Gastroesophageal sphincter (tissue), 4 donors: ENCODE data around the gene MAN1C1. TPM values are rescaled to one million over a fixed set of nuclear protein-coding genes. Genes with fewer than 3 reads are reported as not detected.
A peak's percentile ranks its signal among the peaks of the same experiment; 100 is the strongest.

ENCODE experiments used
- ATAC-seq: fragments of 150-250 bp; one replicate; pipeline ENCODE4 v1.9.1; 2016; ENCODE audit warnings: mild to moderate bottlenecking, moderate library complexity
- H3K27ac ChIP-seq, 4 donors: fragments of 200-600 bp; sonication (generic) in 3 of 4; 1 replicate in 3 of 4; 2 replicates in 1 of 4; pipeline ENCODE4 v1.5.1; 2016 to 2019
- H3K27me3 ChIP-seq: fragments of 200-600 bp; sonication (generic); one replicate; pipeline ENCODE4 v1.5.1; 2019
- H3K36me3 ChIP-seq, 2 donors: fragments of 200-600 bp; sonication (generic); one replicate each; pipeline ENCODE4 v1.5.1; 2019; ENCODE audit warnings: control low read depth in 1 of 2
- H3K4me1 ChIP-seq, 3 donors: fragments of 200-600 bp; sonication (generic); 1 replicate in 2 of 3; 2 replicates in 1 of 3; pipeline ENCODE4 v1.5.1; 2016 to 2019; ENCODE audit warnings: control low read depth in 2 of 3
- H3K4me3 ChIP-seq, 2 donors: fragments of 200-600 bp; sonication (generic); one replicate each; pipeline ENCODE4 v1.5.1; 2019; ENCODE audit warnings: mild to moderate bottlenecking in 1 of 2, moderate library complexity in 1 of 2
- H3K9me3 ChIP-seq, 3 donors: fragments of 200-600 bp; sonication (generic); one replicate each; pipeline ENCODE4 v1.5.1; 2017 to 2019; ENCODE audit warnings: control low read depth in 2 of 3
- EP300 ChIP-seq: sonication (generic); formaldehyde crosslinking; IDR thresholded peaks from one replicate; pipeline ENCODE4 v1.6.1; 2017; ENCODE audit warnings: antibody characterized with exemption, mild to moderate bottlenecking
- POLR2A ChIP-seq, 2 donors: fragments of 450-650 bp; IDR thresholded peaks; one replicate each; pipeline ENCODE4 v1.6.1; 2017; ENCODE audit warnings: antibody characterized with exemption in 2 of 2, mild to moderate bottlenecking in 2 of 2, moderate library complexity in 1 of 2
- POLR2AphosphoS5 ChIP-seq: sonication (generic); formaldehyde crosslinking; IDR thresholded peaks from one replicate; pipeline ENCODE4 v1.6.1; 2017; ENCODE audit warnings: antibody characterized with exemption
- WGBS, 2 donors: methylation state at CpG; one replicate each; pipeline ENCODE4 v1.1.5; 2018; ENCODE audit warnings: low coverage in 1 of 2; 5-methylcytosine and 5-hydroxymethylcytosine counted together
- total RNA-seq, 4 donors: library from RNA; depleted of rRNA; stranded (reverse); fragments of >200 nt; gene quantifications; one replicate each; pipeline ENCODE4 v1.1.0, GENCODE V29; 2016
- TF ChIP-seq, protein P1 (sequence below), 4 experiments: fragments of 200-600 bp in 2 of 4; fragments of 450-650 bp in 2 of 4; sonication (generic) in 1 of 4; IDR thresholded peaks; one replicate each; pipeline ENCODE4 v1.5.1; 2017 to 2019; ENCODE audit warnings: antibody characterized with exemption in 4 of 4, mild to moderate bottlenecking in 2 of 4, moderate library complexity in 2 of 4

The MAN1C1 gene
- total RNA-seq, 4 donors from 2014 or later: 20.0 to 38.1 (median 27.8) TPM

DNA sequence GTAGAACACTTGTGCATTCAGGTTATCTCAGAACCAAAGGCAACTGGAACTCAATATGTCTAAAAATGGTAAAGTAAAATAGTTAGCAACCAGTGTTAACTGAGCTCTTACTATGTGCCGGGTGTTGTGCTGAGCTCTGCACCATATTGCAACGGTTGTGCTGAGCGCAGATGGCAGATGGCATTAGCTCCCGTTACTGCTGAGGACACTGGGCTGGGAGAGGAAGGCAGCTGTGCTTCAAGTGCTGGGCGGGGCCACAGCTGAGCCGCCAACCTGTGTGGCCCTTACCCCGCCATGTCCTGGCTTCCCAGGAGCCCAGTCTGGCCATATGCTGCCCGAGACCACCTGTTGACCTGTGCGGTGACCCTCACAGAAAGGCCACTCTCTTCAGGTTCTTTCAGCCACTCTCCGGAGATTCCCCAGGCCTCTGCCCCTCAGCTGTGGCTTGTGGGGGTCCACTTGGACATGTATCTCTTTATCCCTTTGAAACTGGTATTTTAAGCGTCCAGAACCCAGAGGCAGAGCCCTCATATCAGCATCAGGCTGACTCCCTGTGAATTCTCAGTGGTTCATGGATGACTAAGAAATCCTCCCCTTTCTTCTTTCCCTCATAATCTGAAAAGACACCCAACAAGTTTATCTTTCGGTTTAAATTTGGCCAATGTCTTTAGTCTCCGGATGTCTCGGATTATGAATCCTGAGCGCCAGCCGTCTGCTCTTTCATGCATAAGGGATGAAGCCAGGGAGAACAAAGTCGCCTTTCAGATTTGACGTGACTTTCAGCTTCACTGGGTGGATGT is 46.8 kb upstream of the MAN1C1 start:
- Histone ChIP-seq H3K4me3 (no peak overlapping the region), H3K4me1 (peaks cover 0 to 74% (median 39%) of the 10 kb centered on the region in 3 donors), H3K9me3 (no peaks in the 10 kb centered on the region), H3K27me3 (no peaks in the 10 kb centered on the region), H3K36me3 (no peaks in the 10 kb centered on the region), H3K27ac (peak overlapping the region in 2 of 4 donors; percentile 87 to 92)
- 83 to 88% methylated on average over 6 to 15 of the region's 18 CpGs for WGBS, 2 donors
- TF ChIP-seq, protein P1, sequence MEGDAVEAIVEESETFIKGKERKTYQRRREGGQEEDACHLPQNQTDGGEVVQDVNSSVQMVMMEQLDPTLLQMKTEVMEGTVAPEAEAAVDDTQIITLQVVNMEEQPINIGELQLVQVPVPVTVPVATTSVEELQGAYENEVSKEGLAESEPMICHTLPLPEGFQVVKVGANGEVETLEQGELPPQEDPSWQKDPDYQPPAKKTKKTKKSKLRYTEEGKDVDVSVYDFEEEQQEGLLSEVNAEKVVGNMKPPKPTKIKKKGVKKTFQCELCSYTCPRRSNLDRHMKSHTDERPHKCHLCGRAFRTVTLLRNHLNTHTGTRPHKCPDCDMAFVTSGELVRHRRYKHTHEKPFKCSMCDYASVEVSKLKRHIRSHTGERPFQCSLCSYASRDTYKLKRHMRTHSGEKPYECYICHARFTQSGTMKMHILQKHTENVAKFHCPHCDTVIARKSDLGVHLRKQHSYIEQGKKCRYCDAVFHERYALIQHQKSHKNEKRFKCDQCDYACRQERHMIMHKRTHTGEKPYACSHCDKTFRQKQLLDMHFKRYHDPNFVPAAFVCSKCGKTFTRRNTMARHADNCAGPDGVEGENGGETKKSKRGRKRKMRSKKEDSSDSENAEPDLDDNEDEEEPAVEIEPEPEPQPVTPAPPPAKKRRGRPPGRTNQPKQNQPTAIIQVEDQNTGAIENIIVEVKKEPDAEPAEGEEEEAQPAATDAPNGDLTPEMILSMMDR (IDR thresholded peaks at IDR 0.05): no peak
- TF ChIP-seq POLR2A (IDR thresholded peaks at IDR 0.05) (no peak), EP300 (no peak)
- no peak for ATAC-seq

DNA sequence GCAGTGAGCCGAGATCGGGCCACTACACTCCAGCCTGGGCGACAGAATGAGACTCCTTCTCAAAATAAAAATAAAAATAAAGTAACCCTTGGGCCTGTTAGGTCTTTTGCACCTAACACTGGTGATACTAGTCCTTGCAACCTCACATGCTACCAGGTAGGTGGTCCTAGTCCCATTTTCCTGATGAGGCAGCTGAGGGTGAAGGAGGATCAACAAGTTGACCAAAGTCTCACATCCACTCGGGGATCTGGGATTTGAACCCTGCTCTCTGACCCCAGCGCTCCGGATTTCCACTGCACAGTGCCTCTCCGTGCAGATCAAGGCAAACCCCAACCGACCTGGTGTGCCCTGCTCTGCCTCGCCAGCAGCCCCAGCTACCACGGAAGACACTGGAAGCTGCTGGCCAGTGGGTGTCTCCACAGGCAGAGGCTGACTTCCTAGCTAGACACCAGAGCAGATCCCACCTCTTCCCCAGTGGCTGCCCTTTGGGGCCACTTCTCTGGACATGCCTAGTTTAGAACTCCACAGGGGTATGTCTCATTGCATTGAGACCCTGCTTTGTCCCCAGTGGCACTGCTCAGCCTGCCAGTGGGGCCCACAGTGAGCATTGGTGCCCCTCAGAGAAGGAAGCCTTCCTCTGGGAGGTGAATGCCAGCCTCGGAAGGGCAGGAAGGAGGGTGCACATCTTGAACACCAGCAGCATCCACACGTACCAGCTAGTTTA is 45.6 kb upstream of the MAN1C1 start:
- 78 to 80% methylated on average over 1 to 7 of the region's 12 CpGs for WGBS, 2 donors
- H3K27ac ChIP-seq: no peak overlapping the region
- H3K27me3 ChIP-seq: no peaks in the 10 kb centered on the region
- peaks cover 0 to 62% (median 35%) of the 10 kb centered on the region in 3 donors for H3K4me1 ChIP-seq
- H3K36me3 ChIP-seq: no peaks in the 10 kb centered on the region
- no peak for TF ChIP-seq POLR2AphosphoS5
- TF ChIP-seq, protein P1 (IDR thresholded peaks at IDR 0.05): no peak
- TF ChIP-seq EP300: no peak
- no peak for TF ChIP-seq POLR2A (IDR thresholded peaks at IDR 0.05)
- no peak for ATAC-seq
- no peaks in the 10 kb centered on the region for H3K9me3 ChIP-seq
- H3K4me3 ChIP-seq: no peak overlapping the region

DNA sequence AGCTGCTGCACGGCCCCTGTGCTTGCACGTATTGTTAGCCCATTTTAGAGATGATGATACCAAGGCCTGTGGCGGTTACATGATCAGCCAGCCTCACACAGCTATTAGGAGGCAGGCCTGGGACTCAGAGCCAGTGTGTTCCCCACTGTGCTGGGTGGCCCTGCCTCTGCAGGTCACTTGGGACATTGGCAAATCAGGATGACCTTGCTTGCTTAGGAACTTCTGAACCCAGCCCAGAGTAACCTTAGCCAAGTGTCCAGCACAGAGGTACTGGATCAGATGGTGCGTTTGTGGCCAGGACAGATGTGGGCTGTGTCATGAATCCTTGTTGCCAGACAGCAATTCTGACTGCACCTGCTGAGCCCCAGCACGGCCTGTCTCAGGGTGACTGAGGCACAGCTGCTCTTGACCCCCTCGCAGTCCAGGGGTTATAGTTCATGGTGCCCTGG is 45.0 kb upstream of the MAN1C1 start:
- Histone ChIP-seq H3K27me3 (no peaks in the 10 kb centered on the region), H3K27ac (no peak overlapping the region), H3K4me1 (peaks cover 0 to 56% (median 29%) of the 10 kb centered on the region in 3 donors), H3K9me3 (no peaks in the 10 kb centered on the region), H3K36me3 (no peaks in the 10 kb centered on the region), H3K4me3 (no peak overlapping the region)
- ATAC-seq: no peak
- TF ChIP-seq POLR2AphosphoS5 (no peak), EP300 (no peak), POLR2A (IDR thresholded peaks at IDR 0.05) (no peak)
- TF ChIP-seq, protein P1 (IDR thresholded peaks at IDR 0.05): no peak
- WGBS, 2 donors: 40 to 80% methylated on average over 1 of the region's 6 CpGs

DNA sequence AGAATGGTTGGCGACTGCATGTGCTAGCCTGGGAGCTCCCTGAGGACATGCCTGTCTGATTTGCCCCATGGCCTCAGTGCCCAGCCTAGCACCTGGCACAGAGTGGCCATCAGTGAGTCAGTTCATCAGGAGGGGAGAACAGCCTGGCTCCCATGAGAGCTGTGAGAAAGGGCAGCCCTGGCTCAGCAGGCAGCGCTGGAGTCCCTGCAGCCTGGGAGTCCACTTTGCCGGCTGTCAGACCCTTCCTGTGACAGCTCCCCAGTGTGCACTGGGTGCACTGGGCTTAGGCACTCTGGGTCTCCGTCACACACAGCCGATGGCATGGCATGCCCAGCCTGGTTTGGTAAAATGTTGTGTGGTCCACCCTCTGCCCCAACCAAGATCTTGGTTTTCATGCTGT is 44.5 kb upstream of the MAN1C1 start:
- H3K36me3 ChIP-seq: no peaks in the 10 kb centered on the region
- H3K9me3 ChIP-seq: no peaks in the 10 kb centered on the region
- WGBS, 2 donors: 82% methylated on average over 3 of the region's 5 CpGs; no CpG with 5 or more reads in 1 of the 2 donors

More for the DNA sequence above, 44.5 kb upstream of the MAN1C1 start:
- no peaks in the 10 kb centered on the region for H3K27me3 ChIP-seq
- peaks cover 0 to 51% (median 24%) of the 10 kb centered on the region in 3 donors for H3K4me1 ChIP-seq
- ATAC-seq: no peak
- H3K4me3 ChIP-seq: no peak overlapping the region
- TF ChIP-seq POLR2A (IDR thresholded peaks at IDR 0.05) (no peak), EP300 (no peak), POLR2AphosphoS5 (no peak)
- TF ChIP-seq, protein P1 (IDR thresholded peaks at IDR 0.05): no peak
- no peak overlapping the region for H3K27ac ChIP-seq
